ENCODE data around the gene CENPT.

GRCh38 chr16:67801883-67802282 lies 45.6 kb downstream of the CENPT start:
- TF ChIP-seq CTCF (IDR thresholded peaks at IDR 0.05) = no peak
- no peak for TF ChIP-seq POLR2A (IDR thresholded peaks at IDR 0.05)

Data from lower leg skin (tissue), 3 donors.